Upper lobe of right lung (tissue), 1 donor: ENCODE measurements around the gene ST8SIA5. TPM values are rescaled to one million over a fixed set of nuclear protein-coding genes. Genes with fewer than 3 reads are reported as not detected.

ENCODE experiments used
- ATAC-seq: fragments of 200-7000 bp; cut with Tn5 transposase; one replicate; pipeline ENCODE4 v1.9.1; 2020; ENCODE audit warnings: mild to moderate bottlenecking, moderate library complexity
- DNase-seq: peaks from one replicate; pipeline ENCODE4 v3.0.0-alpha.2; 2020
- H3K27ac ChIP-seq: fragments of 200-600 bp; one replicate; pipeline ENCODE4 v1.8.0; 2022
- H3K27me3 ChIP-seq: fragments of 200-600 bp; one replicate; pipeline ENCODE4 v1.8.0; 2022; ENCODE audit warnings: mild to moderate bottlenecking
- H3K36me3 ChIP-seq: fragments of 200-600 bp; one replicate; pipeline ENCODE4 v1.8.0; 2022
- H3K4me1 ChIP-seq: fragments of 200-600 bp; one replicate; pipeline ENCODE4 v1.8.0; 2022
- H3K4me3 ChIP-seq: fragments of 200-600 bp; one replicate; pipeline ENCODE4 v1.8.0; 2022; ENCODE audit warnings: mild to moderate bottlenecking
- H3K9me3 ChIP-seq: fragments of 200-600 bp; one replicate; pipeline ENCODE4 v1.8.0; 2022
- intact Hi-C: fragments of 100-400 bp; cut with DNase I; formaldehyde crosslinking; loops from one replicate; pipeline ENCODE4 v1.11.0; 2022
- total RNA-seq: library from RNA; stranded (reverse); fragmentation: NEBNext Ultra II Directional; extraction: Animal tissue kit (Norgen Biotek cat#: 25700); gene quantifications from one replicate; pipeline ENCODE4 v1.2.1, GENCODE V29; 2021
- TF ChIP-seq, protein P1 (sequence below): fragments of 200-600 bp; IDR thresholded peaks from one replicate; pipeline ENCODE4 v1.8.0; 2022; ENCODE audit warnings: antibody characterized with exemption
- donor health status: DM: no; HTN: yes; CAD: no; lungs with severe emphysema.

ST8SIA5 gene
- total RNA-seq, 1 donor from 2014 or later, result not detected

DNA sequence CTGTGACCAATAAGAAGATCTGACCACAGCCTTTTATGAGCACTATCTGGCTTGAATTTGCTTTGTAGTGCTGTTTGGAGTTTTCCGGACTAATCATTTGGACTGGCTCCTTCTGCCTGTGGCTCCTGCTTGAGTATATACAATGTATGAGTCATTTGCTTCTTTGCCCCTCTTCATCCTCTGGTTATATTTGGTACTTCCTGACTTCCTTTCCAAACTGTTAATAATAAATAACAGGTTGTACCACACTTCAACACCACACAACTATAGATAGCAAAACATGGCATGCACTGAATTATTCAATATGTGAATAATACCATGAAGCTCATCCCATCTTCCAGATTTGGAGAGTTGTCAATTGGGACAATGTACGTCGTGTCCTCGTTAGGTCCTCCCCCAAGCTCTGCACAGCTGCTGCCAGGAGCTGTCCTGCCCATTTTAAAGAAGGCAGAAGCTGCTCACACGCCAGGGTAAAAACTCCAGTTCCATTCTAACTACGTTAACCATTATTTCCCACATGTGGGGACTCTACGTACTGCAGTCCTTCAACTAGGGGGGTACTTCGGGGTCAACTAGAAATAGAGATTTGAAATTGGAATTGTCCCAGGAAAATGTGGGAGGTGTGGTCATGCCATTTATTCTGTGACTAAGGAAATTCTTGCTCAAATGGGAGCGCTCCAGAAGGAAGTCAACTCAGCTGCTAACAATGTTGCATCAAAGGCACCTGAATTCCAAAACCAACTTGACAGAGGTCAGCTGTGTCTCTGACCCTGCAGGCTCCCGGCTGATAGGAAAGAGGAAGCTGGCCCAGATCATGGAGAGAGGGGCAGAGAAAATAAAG lies 38.1 kb downstream of the ST8SIA5 start:
- no peak for ATAC-seq
- H3K36me3 ChIP-seq, result no peaks in the 10 kb centered on the region
- no peak overlapping the region for H3K27ac ChIP-seq
- no peaks in the 10 kb centered on the region for H3K27me3 ChIP-seq
- no peak overlapping the region for H3K4me3 ChIP-seq
- H3K9me3 ChIP-seq, result no peaks in the 10 kb centered on the region
- no peak for DNase-seq
- intact Hi-C loops, result no loop called here
- H3K4me1 ChIP-seq, result peaks cover 9% of the 10 kb centered on the region
- TF ChIP-seq, protein P1, sequence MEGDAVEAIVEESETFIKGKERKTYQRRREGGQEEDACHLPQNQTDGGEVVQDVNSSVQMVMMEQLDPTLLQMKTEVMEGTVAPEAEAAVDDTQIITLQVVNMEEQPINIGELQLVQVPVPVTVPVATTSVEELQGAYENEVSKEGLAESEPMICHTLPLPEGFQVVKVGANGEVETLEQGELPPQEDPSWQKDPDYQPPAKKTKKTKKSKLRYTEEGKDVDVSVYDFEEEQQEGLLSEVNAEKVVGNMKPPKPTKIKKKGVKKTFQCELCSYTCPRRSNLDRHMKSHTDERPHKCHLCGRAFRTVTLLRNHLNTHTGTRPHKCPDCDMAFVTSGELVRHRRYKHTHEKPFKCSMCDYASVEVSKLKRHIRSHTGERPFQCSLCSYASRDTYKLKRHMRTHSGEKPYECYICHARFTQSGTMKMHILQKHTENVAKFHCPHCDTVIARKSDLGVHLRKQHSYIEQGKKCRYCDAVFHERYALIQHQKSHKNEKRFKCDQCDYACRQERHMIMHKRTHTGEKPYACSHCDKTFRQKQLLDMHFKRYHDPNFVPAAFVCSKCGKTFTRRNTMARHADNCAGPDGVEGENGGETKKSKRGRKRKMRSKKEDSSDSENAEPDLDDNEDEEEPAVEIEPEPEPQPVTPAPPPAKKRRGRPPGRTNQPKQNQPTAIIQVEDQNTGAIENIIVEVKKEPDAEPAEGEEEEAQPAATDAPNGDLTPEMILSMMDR, result no peak

DNA sequence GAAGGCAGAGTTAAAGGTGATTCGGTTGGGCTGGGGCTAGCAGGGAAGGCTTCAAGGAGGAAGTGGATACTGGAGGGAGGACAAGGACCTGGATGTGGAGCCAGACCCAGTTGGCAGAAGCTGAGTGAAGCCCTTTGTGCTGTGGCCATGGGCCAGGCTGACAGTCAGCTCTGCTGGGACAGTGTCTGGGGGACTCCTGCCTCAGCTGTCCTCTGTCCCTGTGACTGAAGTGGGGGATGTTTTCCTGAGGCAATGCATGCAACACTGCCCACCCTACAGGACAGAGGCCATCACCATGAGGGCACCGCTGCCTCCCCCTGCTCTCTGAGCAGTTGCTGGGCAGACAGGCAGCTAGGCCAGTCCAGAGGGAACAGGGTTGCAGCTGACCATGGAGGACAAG lies 40.0 kb downstream of the ST8SIA5 start:
- DNase-seq (no peak), ATAC-seq (no peak)
- TF ChIP-seq, protein P1, result no peak
- no peak overlapping the region for H3K27ac ChIP-seq
- no peaks in the 10 kb centered on the region for H3K27me3 ChIP-seq
- intact Hi-C loops, result no loop called here
- no peak overlapping the region for H3K4me3 ChIP-seq
- no peaks in the 10 kb centered on the region for H3K9me3 ChIP-seq
- peaks cover 9% of the 10 kb centered on the region for H3K4me1 ChIP-seq
- no peaks in the 10 kb centered on the region for H3K36me3 ChIP-seq

DNA sequence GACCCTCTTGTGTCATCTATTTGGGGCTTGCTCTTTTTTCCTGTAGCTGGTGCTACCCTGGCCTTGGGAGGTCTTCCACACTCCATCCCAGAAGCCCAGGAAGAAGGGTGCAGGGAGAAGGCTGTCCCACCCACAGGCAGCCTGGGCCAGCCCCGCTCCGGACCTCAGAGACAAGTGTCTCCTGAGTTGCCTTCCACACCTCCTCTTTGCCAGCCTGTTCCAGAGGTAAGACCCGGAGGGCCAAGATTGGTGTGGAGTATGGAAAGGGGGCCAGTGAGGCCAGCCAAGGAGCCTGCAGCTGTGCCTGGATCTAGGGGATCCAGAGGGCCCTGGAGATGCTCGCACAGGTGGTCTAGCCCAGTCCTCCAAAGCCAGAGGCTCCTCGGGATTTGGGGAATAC lies 40.5 kb downstream of the ST8SIA5 start:
- TF ChIP-seq, protein P1, result no peak
- no peak for ATAC-seq
- Histone ChIP-seq H3K36me3 (no peaks in the 10 kb centered on the region), H3K27me3 (no peaks in the 10 kb centered on the region), H3K27ac (no peak overlapping the region), H3K4me1 (peaks cover 9% of the 10 kb centered on the region), H3K4me3 (no peak overlapping the region), H3K9me3 (no peaks in the 10 kb centered on the region)
- intact Hi-C loops, result no loop called here
- DNase-seq, result no peak

DNA sequence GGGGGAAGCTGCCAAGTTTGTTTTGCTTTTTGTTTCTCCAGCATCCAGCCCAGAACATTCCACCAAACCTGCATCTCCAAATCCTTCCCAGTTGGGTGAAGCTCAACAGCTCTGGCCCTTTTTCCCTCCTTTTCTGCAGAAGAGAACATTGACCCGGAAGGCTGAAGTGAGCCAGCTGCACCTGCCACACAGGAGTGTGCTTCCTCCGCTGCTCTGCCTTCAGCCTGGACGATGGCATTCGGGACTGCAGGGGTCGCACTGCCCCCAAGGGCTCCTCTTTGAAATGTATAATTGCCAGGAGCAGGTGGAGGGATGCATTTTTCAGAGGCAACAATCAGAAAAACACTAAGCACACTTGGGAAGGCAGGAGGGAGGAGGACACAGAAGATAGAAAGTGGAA lies 41.8 kb downstream of the ST8SIA5 start:
- Histone ChIP-seq H3K27ac (no peak overlapping the region), H3K9me3 (no peaks in the 10 kb centered on the region), H3K4me1 (peaks cover 9% of the 10 kb centered on the region), H3K27me3 (no peaks in the 10 kb centered on the region), H3K4me3 (no peak overlapping the region), H3K36me3 (no peaks in the 10 kb centered on the region)
- intact Hi-C loops, result no loop called here
- TF ChIP-seq, protein P1, result no peak
- ATAC-seq (no peak), DNase-seq (no peak)

DNA sequence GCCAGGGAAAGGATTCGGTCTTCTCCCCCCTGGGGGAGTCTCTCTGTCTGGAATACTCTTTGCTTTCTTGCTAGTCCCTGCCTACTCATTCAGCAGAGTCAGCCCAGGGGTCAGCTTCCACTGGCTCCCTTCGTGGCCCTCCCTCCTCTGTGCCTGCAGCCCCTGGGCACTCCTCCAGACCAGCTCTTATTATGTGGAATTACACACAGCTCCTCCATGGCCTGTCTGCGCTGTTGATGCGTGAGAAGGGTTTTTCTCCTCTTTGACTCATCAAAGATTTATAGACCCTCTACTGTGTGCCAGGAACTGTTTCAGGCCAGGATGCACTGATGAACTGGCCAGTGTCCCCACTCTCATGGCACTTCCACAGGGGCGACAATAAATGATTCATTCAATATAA lies 44.4 kb downstream of the ST8SIA5 start:
- no peaks in the 10 kb centered on the region for H3K36me3 ChIP-seq
- no peaks in the 10 kb centered on the region for H3K4me1 ChIP-seq
- H3K4me3 ChIP-seq, result no peak overlapping the region
- intact Hi-C loops, result no loop called here
- H3K27me3 ChIP-seq, result no peaks in the 10 kb centered on the region
- no peak overlapping the region for H3K27ac ChIP-seq
- no peak for DNase-seq
- TF ChIP-seq, protein P1, result no peak
- no peak for ATAC-seq
- H3K9me3 ChIP-seq, result no peaks in the 10 kb centered on the region
